OCI-LY1 (cell line): ENCODE results near the gene TNNI3.

Source experiments
- H2AFZ ChIP-seq: fragments of 200-600 bp; sonication (generic), shearing (Covaris generic); 2 replicates; pipeline ENCODE4 v1.6.0; 2014; ENCODE audit warnings: antibody characterized with exemption, mild to moderate bottlenecking, low read length
- H3F3A ChIP-seq: fragments of 200-600 bp; sonication (generic), shearing (Covaris generic); 2 replicates; pipeline ENCODE4 v1.6.0; 2014; ENCODE audit warnings: mild to moderate bottlenecking, antibody characterized with exemption, low read length, moderate library complexity; ENCODE audit not compliant: insufficient read depth
- H3K27ac ChIP-seq: fragments of 200-600 bp; sonication (generic); 2 replicates; pipeline ENCODE4 v1.5.1; 2014; ENCODE audit warnings: low read length, mixed run types, mild to moderate bottlenecking, low read depth; ENCODE audit not compliant: poor library complexity, severe bottlenecking
- H3K27me3 ChIP-seq: fragments of 200-600 bp; sonication (generic); 2 replicates; pipeline ENCODE4 v1.6.0; 2014; ENCODE audit warnings: antibody characterized with exemption, mild to moderate bottlenecking, low read length, moderate library complexity; ENCODE audit not compliant: insufficient read depth
- H3K36me3 ChIP-seq: fragments of 200-600 bp; sonication (generic); 2 replicates; pipeline ENCODE4 v1.6.1; 2014; ENCODE audit warnings: mild to moderate bottlenecking, antibody characterized with exemption, low read length, moderate library complexity, mixed read lengths; ENCODE audit not compliant: insufficient read depth
- H3K4me1 ChIP-seq: fragments of 200-600 bp; sonication (generic); 2 replicates; pipeline ENCODE4 v1.5.1; 2014; ENCODE audit warnings: mild to moderate bottlenecking, low read length, moderate library complexity; ENCODE audit not compliant: insufficient read depth, severe bottlenecking
- H3K4me2 ChIP-seq: fragments of 200-600 bp; sonication (generic), shearing (Covaris generic); 2 replicates; pipeline ENCODE4 v1.6.1; 2014; ENCODE audit warnings: low read length
- H3K4me3 ChIP-seq: fragments of 200-600 bp; sonication (generic); 2 replicates; pipeline ENCODE4 v1.5.1; 2014; ENCODE audit warnings: low read length, low read depth, mild to moderate bottlenecking, mixed read lengths; ENCODE audit not compliant: poor library complexity, severe bottlenecking
- H3K79me2 ChIP-seq: fragments of 200-600 bp; shearing (Covaris generic); 2 replicates; pipeline ENCODE4 v1.6.1; 2016; ENCODE audit warnings: mixed run types, low read length, mixed read lengths; ENCODE audit not compliant: insufficient read depth
- H3K9ac ChIP-seq: fragments of 200-600 bp; sonication (generic), shearing (Covaris generic); 2 replicates; pipeline ENCODE4 v1.6.1; 2014; ENCODE audit warnings: mild to moderate bottlenecking, low read length, mixed read lengths
- H3K9me2 ChIP-seq: fragments of 200-600 bp; sonication (generic), shearing (Covaris generic); 2 replicates; pipeline ENCODE4 v1.6.1; 2014; ENCODE audit warnings: low read depth, mild to moderate bottlenecking, low read length, mixed read lengths
- H3K9me3 ChIP-seq: fragments of 200-600 bp; shearing (Covaris generic); 2 replicates; pipeline ENCODE4 v1.6.1; 2014; ENCODE audit warnings: low read length, mixed read lengths
- H4K20me1 ChIP-seq: fragments of 200-600 bp; sonication (generic), shearing (Covaris generic); 2 replicates; pipeline ENCODE4 v1.6.0; 2016; ENCODE audit warnings: mild to moderate bottlenecking, low read length; ENCODE audit not compliant: insufficient read depth
- EZH2 ChIP-seq: fragments of 200-600 bp; sonication (generic), shearing (Covaris generic); IDR thresholded peaks from 2 replicates; pipeline ENCODE4 v1.8.0; 2017; ENCODE audit warnings: borderline replicate concordance, mixed run types, mild to moderate bottlenecking, antibody characterized with exemption, low read length, moderate library complexity, mixed read lengths
- TF ChIP-seq, protein P1 (sequence below): fragments of 200-600 bp; sonication (generic), shearing (Covaris generic); IDR thresholded peaks from 2 replicates; pipeline ENCODE4 v1.5.1; 2017; ENCODE audit warnings: mild to moderate bottlenecking, antibody characterized with exemption, low read length, moderate library complexity, mixed read lengths

TNNI3 gene

DNA sequence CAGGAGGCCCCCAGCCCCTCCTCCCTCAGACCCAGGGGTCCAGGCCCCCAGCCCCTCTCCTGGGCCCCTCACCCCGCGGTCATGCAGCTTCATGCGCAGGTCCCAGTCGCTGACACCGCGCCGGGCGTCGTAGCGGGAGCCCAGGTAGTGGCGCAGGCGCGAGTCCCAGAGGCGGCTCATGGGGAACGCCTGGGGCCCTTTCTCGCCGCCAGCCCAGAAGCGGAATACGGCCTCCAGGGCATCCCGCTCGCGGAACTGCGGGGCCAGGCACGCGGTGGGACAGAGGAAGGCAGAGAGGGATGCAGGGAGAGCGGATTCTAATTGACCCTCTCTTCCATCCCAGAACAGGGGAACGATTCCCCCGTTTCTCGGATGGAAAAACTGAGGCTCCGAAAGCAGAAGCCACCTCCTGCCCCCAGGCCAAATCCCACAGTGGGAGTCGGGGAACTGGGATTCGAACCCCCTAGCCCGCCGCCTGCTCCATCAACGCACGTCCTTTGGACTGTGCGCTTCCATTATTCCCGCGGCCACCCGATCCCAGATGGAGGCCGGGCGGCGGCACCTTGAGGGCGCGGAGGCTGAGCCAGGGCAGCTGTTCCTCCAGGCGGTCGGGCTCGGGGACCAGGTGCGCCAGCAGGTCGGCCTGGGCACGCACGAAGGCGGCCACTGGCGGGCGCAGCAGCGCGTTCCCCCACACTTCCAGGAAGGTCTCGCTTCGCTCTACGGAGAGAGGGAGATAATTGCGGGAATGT, 4.2 kb upstream of the TNNI3 start:
- Histone ChIP-seq H3K9me3 (no peaks in the 10 kb centered on the region), H3F3A (no peaks in the 10 kb centered on the region), H3K4me3 (no peak overlapping the region), H3K4me2 (no peak overlapping the region), H4K20me1 (no peaks in the 10 kb centered on the region), H3K9me2 (no peaks in the 10 kb centered on the region), H3K27me3 (no peaks in the 10 kb centered on the region), H2AFZ (no peak overlapping the region), H3K36me3 (no peaks in the 10 kb centered on the region), H3K4me1 (no peaks in the 10 kb centered on the region), H3K27ac (no peak overlapping the region), H3K9ac (no peak overlapping the region), H3K79me2 (no peaks in the 10 kb centered on the region)
- TF ChIP-seq, protein P1, sequence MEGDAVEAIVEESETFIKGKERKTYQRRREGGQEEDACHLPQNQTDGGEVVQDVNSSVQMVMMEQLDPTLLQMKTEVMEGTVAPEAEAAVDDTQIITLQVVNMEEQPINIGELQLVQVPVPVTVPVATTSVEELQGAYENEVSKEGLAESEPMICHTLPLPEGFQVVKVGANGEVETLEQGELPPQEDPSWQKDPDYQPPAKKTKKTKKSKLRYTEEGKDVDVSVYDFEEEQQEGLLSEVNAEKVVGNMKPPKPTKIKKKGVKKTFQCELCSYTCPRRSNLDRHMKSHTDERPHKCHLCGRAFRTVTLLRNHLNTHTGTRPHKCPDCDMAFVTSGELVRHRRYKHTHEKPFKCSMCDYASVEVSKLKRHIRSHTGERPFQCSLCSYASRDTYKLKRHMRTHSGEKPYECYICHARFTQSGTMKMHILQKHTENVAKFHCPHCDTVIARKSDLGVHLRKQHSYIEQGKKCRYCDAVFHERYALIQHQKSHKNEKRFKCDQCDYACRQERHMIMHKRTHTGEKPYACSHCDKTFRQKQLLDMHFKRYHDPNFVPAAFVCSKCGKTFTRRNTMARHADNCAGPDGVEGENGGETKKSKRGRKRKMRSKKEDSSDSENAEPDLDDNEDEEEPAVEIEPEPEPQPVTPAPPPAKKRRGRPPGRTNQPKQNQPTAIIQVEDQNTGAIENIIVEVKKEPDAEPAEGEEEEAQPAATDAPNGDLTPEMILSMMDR: no peak
- no peak for TF ChIP-seq EZH2

DNA sequence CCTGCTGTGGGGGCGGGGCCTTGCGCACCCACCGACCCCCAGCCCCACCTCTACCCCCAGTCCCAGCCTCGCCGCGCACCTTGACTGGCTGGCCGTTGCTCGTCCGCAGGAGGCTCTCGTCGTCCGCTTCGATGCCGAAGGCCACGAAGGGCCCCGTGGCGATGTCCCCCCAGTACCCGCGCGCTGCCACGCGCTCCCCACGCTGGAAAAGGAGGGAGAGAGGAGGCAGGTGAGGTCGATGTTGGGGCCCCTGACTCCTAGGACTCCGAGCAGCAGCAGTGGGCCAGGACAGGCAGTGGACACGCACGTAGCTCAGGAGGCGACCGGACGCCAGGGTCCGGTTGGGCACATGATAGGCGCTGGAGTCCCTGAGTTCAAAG, 3.4 kb upstream of the TNNI3 start:
- Histone ChIP-seq H4K20me1 (no peaks in the 10 kb centered on the region), H3F3A (no peaks in the 10 kb centered on the region), H3K79me2 (no peaks in the 10 kb centered on the region), H3K4me2 (no peak overlapping the region), H3K9me3 (no peaks in the 10 kb centered on the region), H3K9me2 (no peaks in the 10 kb centered on the region), H3K36me3 (no peaks in the 10 kb centered on the region), H3K4me1 (no peaks in the 10 kb centered on the region), H3K9ac (no peak overlapping the region), H2AFZ (no peak overlapping the region), H3K27ac (no peak overlapping the region), H3K27me3 (no peaks in the 10 kb centered on the region), H3K4me3 (no peak overlapping the region)
- TF ChIP-seq EZH2: no peak
- TF ChIP-seq, protein P1: no peak

GRCh38 chr19:55160128-55160985, 2.8 kb upstream of the TNNI3 start:
- no peaks in the 10 kb centered on the region for H3K9me3 ChIP-seq
- no peaks in the 10 kb centered on the region for H3K9me2 ChIP-seq
- H3K27me3 ChIP-seq: no peaks in the 10 kb centered on the region
- no peak overlapping the region for H3K4me3 ChIP-seq
- TF ChIP-seq EZH2: no peak
- TF ChIP-seq, protein P1: peak; percentile 97
- no peaks in the 10 kb centered on the region for H3F3A ChIP-seq
- no peak overlapping the region for H3K4me2 ChIP-seq
- no peaks in the 10 kb centered on the region for H3K79me2 ChIP-seq
- no peaks in the 10 kb centered on the region for H3K4me1 ChIP-seq
- H3K27ac ChIP-seq: no peak overlapping the region
- no peak overlapping the region for H2AFZ ChIP-seq
- no peak overlapping the region for H3K9ac ChIP-seq
- H4K20me1 ChIP-seq: no peaks in the 10 kb centered on the region
- no peaks in the 10 kb centered on the region for H3K36me3 ChIP-seq
